K562 (cell line): ENCODE data around the gene FAM149B1. TPM values are rescaled to one million over a fixed set of nuclear protein-coding genes. Genes with fewer than 3 reads are reported as not detected.
A peak's percentile ranks its signal among the peaks of the same experiment; 100 is the strongest.

Experiments
- ATAC-seq: fragments of 200-7000 bp; cut with Tn5 transposase; 3 replicates; pipeline ENCODE4 v1.9.1; 2020; ENCODE audit warnings: moderate library complexity
- BruUV-seq: library from RNA; stranded (reverse); fragments of 400-500 nt; replicated peaks from 2 replicates; lab custom pipeline; 2021; lab: Mats Ljungman, UMichigan
- CTCF ChIA-PET: fragments of 300-600 bp; formaldehyde crosslinking; extraction: SDS; loops from one replicate; lab custom pipeline; 2021; ENCODE audit warnings: low intra/inter-chr PET ratio; lab: Yijun Ruan, JAX
- POLR2A ChIA-PET: fragments of 300-600, 350-650 bp; sonication (Branson Sonifier 250); formaldehyde crosslinking; extraction: SDS; loops from one replicate; lab custom pipeline; 2021; ENCODE audit warnings: antibody characterized with exemption, inconsistent platforms; lab: Yijun Ruan, JAX
- DNase-seq, 4 experiments: peaks; one replicate each; pipeline versions ENCODE4 v3.0.0 to v3.0.0-alpha.2; 2011 to 2018; ENCODE audit warnings: low spot score in 3 of 4, mixed read lengths in 3 of 4; ENCODE audit errors: extremely low read depth in 1 of 4
- FAIRE-seq: peaks from 2 replicates; lab custom pipeline; 2011; peaks lifted over from hg19 to GRCh38; lab: Jason Lieb, UNC
- H2AFZ ChIP-seq: 2 replicates; pipeline ENCODE4 v1.6.0; 2011; ENCODE audit warnings: low read depth, low read length, control low read depth, inconsistent platforms
- H3K27ac ChIP-seq: fragments of 200-600 bp; 3 replicates; pipeline ENCODE4 v1.8.0; 2011; ENCODE audit warnings: low read depth, mild to moderate bottlenecking, control low read depth, inconsistent platforms, low read length, moderate library complexity, mixed read lengths; ENCODE audit errors: extremely low read depth
- H3K27me3 ChIP-seq, 2 experiments: fragments of 300-600 bp in 1 of 2; 2 replicates in 1 of 2; 3 replicates in 1 of 2; pipeline versions ENCODE4 v1.6.0 to v1.8.0; 2011; ENCODE audit warnings: inconsistent platforms in 2 of 2, low read length in 2 of 2, mild to moderate bottlenecking in 1 of 2, mixed read lengths in 1 of 2, moderate library complexity in 1 of 2; ENCODE audit not compliant: control insufficient read depth in 2 of 2, insufficient read depth in 2 of 2
- H3K36me3 ChIP-seq: fragments of 300-600 bp; 3 replicates; pipeline ENCODE4 v1.8.0; 2011; ENCODE audit warnings: mild to moderate bottlenecking, low read length, inconsistent platforms; ENCODE audit not compliant: control insufficient read depth, insufficient read depth
- H3K4me1 ChIP-seq, 2 experiments: fragments of 200-600 bp in 1 of 2; replicated peaks in 1 of 2; 2 replicates in 1 of 2; 3 replicates in 1 of 2; pipeline versions ENCODE4 v1.5.1 to v1.8.0; 2011; ENCODE audit warnings: inconsistent platforms in 2 of 2, low read length in 2 of 2, mild to moderate bottlenecking in 1 of 2, mixed read lengths in 1 of 2, moderate library complexity in 1 of 2; ENCODE audit not compliant: control insufficient read depth in 2 of 2, insufficient read depth in 2 of 2
- H3K4me2 ChIP-seq: 2 replicates; pipeline ENCODE4 v1.6.1; 2011; ENCODE audit warnings: low read length, control low read depth, inconsistent platforms, mixed read lengths; ENCODE audit not compliant: insufficient read depth
- H3K4me3 ChIP-seq: fragments of 200-600 bp; sonication (generic), shearing (Covaris generic); 2 replicates; pipeline ENCODE4 v1.5.1; 2016; ENCODE audit warnings: control low read depth, inconsistent platforms
- H3K79me2 ChIP-seq: fragments of 200-600 bp; 3 replicates; pipeline ENCODE4 v1.8.0; 2011; ENCODE audit warnings: low read length, inconsistent platforms; ENCODE audit not compliant: control insufficient read depth, insufficient read depth
- H3K9ac ChIP-seq, 2 experiments: 2 replicates each; pipeline versions ENCODE4 v1.6.0 to v1.6.1; 2011; ENCODE audit warnings: low read depth in 2 of 2, low read length in 2 of 2, control low read depth in 1 of 2, inconsistent platforms in 1 of 2, mild to moderate bottlenecking in 1 of 2, mixed read lengths in 1 of 2; ENCODE audit not compliant: insufficient read depth in 1 of 2
- H3K9me1 ChIP-seq: one replicate; pipeline ENCODE4 v1.6.0; 2011; ENCODE audit warnings: inconsistent platforms, mild to moderate bottlenecking, low read length, moderate library complexity; ENCODE audit not compliant: control insufficient read depth, insufficient read depth
- H3K9me3 ChIP-seq: replicated peaks from 2 replicates; pipeline ENCODE4 v1.5.1; 2011; ENCODE audit warnings: low read depth, low read length, inconsistent platforms; ENCODE audit not compliant: control insufficient read depth, insufficient read depth
- H4K20me1 ChIP-seq: replicated peaks from 2 replicates; pipeline ENCODE4 v1.6.1; 2011; ENCODE audit warnings: low read length, inconsistent platforms, mixed read lengths; ENCODE audit not compliant: control insufficient read depth, insufficient read depth
- CTBP1 ChIP-seq: fragments of 450-650 bp; IDR thresholded peaks from 2 replicates; pipeline ENCODE4 v1.6.1; 2016; ENCODE audit warnings: borderline replicate concordance
- KLF1 ChIP-seq: fragments of 450-650 bp; IDR thresholded peaks from 2 replicates; pipeline ENCODE4 v1.6.1; 2016; ENCODE audit warnings: missing genetic modification characterization, missing compliant biosample characterization
- POLR2AphosphoS5 ChIP-seq: IDR thresholded peaks from 2 replicates; pipeline ENCODE4 v1.6.1; 2011; ENCODE audit warnings: mild to moderate bottlenecking, low read depth, low read length, moderate library complexity; ENCODE audit not compliant: control insufficient read depth, insufficient read depth
- PRPF4 ChIP-seq: fragments of 200-400 bp; formaldehyde crosslinking; IDR thresholded peaks from one replicate; pipeline ENCODE4 v1.6.1; 2017; ENCODE audit warnings: low read length, low read depth, mild to moderate bottlenecking; ENCODE audit not compliant: insufficient read depth, poor library complexity, severe bottlenecking
- PTBP1 ChIP-seq: fragments of 200-400 bp; formaldehyde crosslinking; IDR thresholded peaks from 2 replicates; pipeline ENCODE4 v1.6.1; 2017; ENCODE audit warnings: low read depth, low read length
- PURB ChIP-seq: sonication (generic); formaldehyde crosslinking; IDR thresholded peaks from 2 replicates; pipeline ENCODE4 v1.9.0; 2021; ENCODE audit warnings: low read depth, mild to moderate bottlenecking, missing genetic modification reagents
- PYGO2 ChIP-seq: fragments of 450-650 bp; IDR thresholded peaks from 2 replicates; pipeline ENCODE4 v1.6.1; 2016; ENCODE audit warnings: mild to moderate bottlenecking, missing genetic modification characterization, moderate library complexity, missing compliant biosample characterization
- SMC3 ChIP-seq: conservative IDR thresholded peaks from 2 replicates; pipeline ENCODE4 v1.6.1; 2011; ENCODE audit warnings: low read depth, low read length, improper control_type of control experiment; ENCODE audit not compliant: insufficient read depth
- TOE1 ChIP-seq, 2 experiments: fragments of 450-650 bp in 1 of 2; sonication (generic) in 1 of 2; formaldehyde crosslinking in 1 of 2; IDR thresholded peaks; 2 replicates each; pipeline versions ENCODE4 v1.7.1 to v1.8.0; 2016 to 2022; ENCODE audit warnings: borderline replicate concordance in 2 of 2, mild to moderate bottlenecking in 2 of 2, antibody characterized with exemption in 1 of 2, inconsistent platforms in 1 of 2, low read depth in 1 of 2, missing genetic modification reagents in 1 of 2, moderate library complexity in 1 of 2
- XRCC4 ChIP-seq: IDR thresholded peaks from one replicate; pipeline ENCODE4 v1.6.1; 2011; ENCODE audit not compliant: insufficient read depth, insufficient read length; ENCODE audit errors: extremely low read depth
- ZFP91 ChIP-seq: sonication (generic); formaldehyde crosslinking; IDR thresholded peaks from 2 replicates; pipeline ENCODE4 v1.8.0; 2022; ENCODE audit warnings: mild to moderate bottlenecking, missing genetic modification reagents
- ZNF778 ChIP-seq: fragments of 450-650 bp; formaldehyde crosslinking; IDR thresholded peaks from 2 replicates; pipeline ENCODE4 v1.4.0; 2020; ENCODE audit warnings: mild to moderate bottlenecking, moderate library complexity
- WGBS: fragments of 100-300 bp; shearing (Covaris generic); methylation state at CpG from one replicate; pipeline ENCODE4 v1.1.6; 2016; ENCODE audit warnings: low coverage, mixed read lengths; ENCODE audit not compliant: insufficient coverage; ENCODE audit errors: missing lambda C conversion rate; 5-methylcytosine and 5-hydroxymethylcytosine counted together
- in situ Hi-C: fragments of 300-500 bp; cut with MboI; formaldehyde crosslinking; loops from 4 replicates; pipeline ENCODE4 v1.15.0; 2018; ENCODE audit warnings: inconsistent platforms, mixed read lengths
- intact Hi-C: fragments of 100-400 bp; cut with micrococcal nuclease; formaldehyde crosslinking; loops from 2 replicates; pipeline ENCODE4 v1.14.2; 2022
- polyA plus RNA-seq, 8 experiments: library from polyadenylated mRNA; depleted of rRNA in 4 of 8; stranded (reverse) in 5 of 8; unstranded in 3 of 8; fragments of >200 nt; fragmentation: Nextera tagmentation in 2 of 8; fragmentation: Illumina TruSeq in 1 of 8; extraction: Ambion mirVana in 2 of 8; extraction: Trizol in 1 of 8; gene quantifications; 2 replicates each; pipeline versions ENCODE4 v1.2.1 to v1.2.3, GENCODE V29; 2011 to 2014; ENCODE audit warnings: inconsistent platforms in 1 of 8, missing spikeins in 1 of 8
- total RNA-seq, 7 experiments: library from RNA; depleted of rRNA in 6 of 7; stranded (reverse); fragments of >200 nt in 6 of 7; fragmentation: Illumina TruSeq in 2 of 7; extraction: Trizol in 2 of 7; gene quantifications; 2 replicates each; pipeline versions ENCODE4 v1.2.1 to v1.2.3, GENCODE V29; 2011 to 2021; ENCODE audit warnings: low replicate concordance in 1 of 7
- TF ChIP-seq, protein P1 (sequence below): fragments of 250-450 bp; sonication (Bioruptor Pico); IDR thresholded peaks from 2 replicates; pipeline ENCODE4 v1.9.0; 2021; ENCODE audit warnings: mild to moderate bottlenecking, inconsistent platforms
- TF ChIP-seq, protein P2 (sequence below), 2 experiments: fragments of 450-650 bp in 1 of 2; IDR thresholded peaks; 2 replicates each; pipeline ENCODE4 v1.6.1; 2011 to 2017; ENCODE audit warnings: low read depth in 2 of 2, antibody characterized with exemption in 1 of 2, borderline replicate concordance in 1 of 2, low read length in 1 of 2, mild to moderate bottlenecking in 1 of 2, mixed read lengths in 1 of 2; ENCODE audit not compliant: control insufficient read depth in 1 of 2

The FAM149B1 gene
- total and polyA plus RNA-seq, 9 of the 15 experiments (the other 6 are each of a cell fraction or from before 2014, with no cell fraction given): 4.2 to 18.5 (median 9.3) TPM

GRCh38 chr10:73232887-73233286 is 65.0 kb downstream of the FAM149B1 start:
- peaks cover 3% of the 10 kb centered on the region for H4K20me1 ChIP-seq
- no peak overlapping the region for H3K4me2 ChIP-seq
- peak; percentile 68 for FAIRE-seq
- WGBS: 62% methylated on average over 8 of the region's 8 CpGs
- intact Hi-C loops (no loop called here), in situ Hi-C loops (no loop called here)
- BruUV-seq: no TSS peak
- H3K4me1 ChIP-seq: no peaks in the 10 kb centered on the region; a peak in 1 of 5 replicates
- peaks cover 52% of the 10 kb centered on the region for H3K36me3 ChIP-seq
- H3K9ac ChIP-seq: no peak overlapping the region
- H2AFZ ChIP-seq: no peak overlapping the region
- POLR2A ChIA-PET: interaction anchor here (0.7 to 6.3 kb wide), 6 partner anchors 8 to 137 kb away, joined by 3 to 66 read pairs (median 4); partner anchors contain the start of genes DNAJC9, ECD and FAM149B1
- DNase-seq: peak; percentile 55 to 73 (median 60)
- no peaks in the 10 kb centered on the region for H3K9me1 ChIP-seq
- H3K4me3 ChIP-seq: no peak overlapping the region
- CTCF ChIA-PET: interaction anchor here (1.0 kb wide), 1 partner anchor 411 kb away, joined by 4 read pairs; no protein-coding TSS in a partner anchor
- H3K27ac ChIP-seq: no peak overlapping the region
- no peaks in the 10 kb centered on the region for H3K79me2 ChIP-seq
- ATAC-seq: peak; percentile 85
- H3K27me3 ChIP-seq: no peaks in the 10 kb centered on the region
- H3K9me3 ChIP-seq: no peaks in the 10 kb centered on the region
- no peak for TF ChIP-seq PTBP1
- TF ChIP-seq SMC3: peak; percentile 77
- TF ChIP-seq, protein P1, sequence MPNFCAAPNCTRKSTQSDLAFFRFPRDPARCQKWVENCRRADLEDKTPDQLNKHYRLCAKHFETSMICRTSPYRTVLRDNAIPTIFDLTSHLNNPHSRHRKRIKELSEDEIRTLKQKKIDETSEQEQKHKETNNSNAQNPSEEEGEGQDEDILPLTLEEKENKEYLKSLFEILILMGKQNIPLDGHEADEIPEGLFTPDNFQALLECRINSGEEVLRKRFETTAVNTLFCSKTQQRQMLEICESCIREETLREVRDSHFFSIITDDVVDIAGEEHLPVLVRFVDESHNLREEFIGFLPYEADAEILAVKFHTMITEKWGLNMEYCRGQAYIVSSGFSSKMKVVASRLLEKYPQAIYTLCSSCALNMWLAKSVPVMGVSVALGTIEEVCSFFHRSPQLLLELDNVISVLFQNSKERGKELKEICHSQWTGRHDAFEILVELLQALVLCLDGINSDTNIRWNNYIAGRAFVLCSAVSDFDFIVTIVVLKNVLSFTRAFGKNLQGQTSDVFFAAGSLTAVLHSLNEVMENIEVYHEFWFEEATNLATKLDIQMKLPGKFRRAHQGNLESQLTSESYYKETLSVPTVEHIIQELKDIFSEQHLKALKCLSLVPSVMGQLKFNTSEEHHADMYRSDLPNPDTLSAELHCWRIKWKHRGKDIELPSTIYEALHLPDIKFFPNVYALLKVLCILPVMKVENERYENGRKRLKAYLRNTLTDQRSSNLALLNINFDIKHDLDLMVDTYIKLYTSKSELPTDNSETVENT (CRISPR knock-in tag): no peak
- TF ChIP-seq PURB (CRISPR knock-in tag): no peak
- no peak for TF ChIP-seq KLF1 (tag)
- no peak for TF ChIP-seq ZNF778
- TF ChIP-seq XRCC4: no peak
- TF ChIP-seq ZFP91 (CRISPR knock-in tag): no peak
- no peak for TF ChIP-seq PRPF4
- peak; percentile 28; the same call in 1 of the 2 replicates for TF ChIP-seq CTBP1
- TF ChIP-seq POLR2AphosphoS5: no peak
- TF ChIP-seq PYGO2: no peak
- no peak for TF ChIP-seq TOE1 (IDR thresholded peaks at IDR 0.05; ENCODE audit: borderline replicate concordance)
- no peak for TF ChIP-seq TOE1 (CRISPR knock-in tag; IDR thresholded peaks at IDR 0.05; ENCODE audit: borderline replicate concordance, low read depth)
- TF ChIP-seq, protein P2, sequence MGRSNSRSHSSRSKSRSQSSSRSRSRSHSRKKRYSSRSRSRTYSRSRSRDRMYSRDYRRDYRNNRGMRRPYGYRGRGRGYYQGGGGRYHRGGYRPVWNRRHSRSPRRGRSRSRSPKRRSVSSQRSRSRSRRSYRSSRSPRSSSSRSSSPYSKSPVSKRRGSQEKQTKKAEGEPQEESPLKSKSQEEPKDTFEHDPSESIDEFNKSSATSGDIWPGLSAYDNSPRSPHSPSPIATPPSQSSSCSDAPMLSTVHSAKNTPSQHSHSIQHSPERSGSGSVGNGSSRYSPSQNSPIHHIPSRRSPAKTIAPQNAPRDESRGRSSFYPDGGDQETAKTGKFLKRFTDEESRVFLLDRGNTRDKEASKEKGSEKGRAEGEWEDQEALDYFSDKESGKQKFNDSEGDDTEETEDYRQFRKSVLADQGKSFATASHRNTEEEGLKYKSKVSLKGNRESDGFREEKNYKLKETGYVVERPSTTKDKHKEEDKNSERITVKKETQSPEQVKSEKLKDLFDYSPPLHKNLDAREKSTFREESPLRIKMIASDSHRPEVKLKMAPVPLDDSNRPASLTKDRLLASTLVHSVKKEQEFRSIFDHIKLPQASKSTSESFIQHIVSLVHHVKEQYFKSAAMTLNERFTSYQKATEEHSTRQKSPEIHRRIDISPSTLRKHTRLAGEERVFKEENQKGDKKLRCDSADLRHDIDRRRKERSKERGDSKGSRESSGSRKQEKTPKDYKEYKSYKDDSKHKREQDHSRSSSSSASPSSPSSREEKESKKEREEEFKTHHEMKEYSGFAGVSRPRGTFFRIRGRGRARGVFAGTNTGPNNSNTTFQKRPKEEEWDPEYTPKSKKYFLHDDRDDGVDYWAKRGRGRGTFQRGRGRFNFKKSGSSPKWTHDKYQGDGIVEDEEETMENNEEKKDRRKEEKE (IDR thresholded peaks at IDR 0.05; ENCODE audit: borderline replicate concordance in 1 of 2, control insufficient read depth in 1 of 2, low read depth in 2 of 2, low read length in 1 of 2): no peak
